HEK293 (cell line): ENCODE results near the gene ALDH3A1.

Experiments used
- CTCF ChIP-seq: fragments of 450-650 bp; formaldehyde crosslinking; IDR thresholded peaks from 2 replicates; pipeline ENCODE4 v1.5.1; 2016; ENCODE audit warnings: missing biosample characterization, missing genetic modification characterization
- GLIS2 ChIP-seq: fragments of 450-650 bp; formaldehyde crosslinking; IDR thresholded peaks from 2 replicates; pipeline ENCODE4 v1.5.1; 2016; ENCODE audit warnings: missing biosample characterization, missing genetic modification characterization
- IKZF3 ChIP-seq: fragments of 450-650 bp; IDR thresholded peaks from 2 replicates; pipeline ENCODE4 v1.5.0; 2018; ENCODE audit warnings: missing biosample characterization, mild to moderate bottlenecking, missing genetic modification characterization, moderate library complexity
- KLF8 ChIP-seq: fragments of 450-650 bp; formaldehyde crosslinking; IDR thresholded peaks from 2 replicates; pipeline ENCODE4 v1.5.1; 2016; ENCODE audit warnings: missing biosample characterization, missing genetic modification characterization
- MEIS1 ChIP-seq: sonication (generic); formaldehyde crosslinking; IDR thresholded peaks from 2 replicates; pipeline ENCODE4 v1.8.1; 2022; ENCODE audit warnings: missing genetic modification reagents, mild to moderate bottlenecking, borderline replicate concordance
- MYNN ChIP-seq: fragments of 450-650 bp; formaldehyde crosslinking; IDR thresholded peaks from 2 replicates; pipeline ENCODE4 v1.5.1; 2016; ENCODE audit warnings: missing biosample characterization, missing genetic modification characterization, borderline replicate concordance
- SP2 ChIP-seq: fragments of 450-650 bp; formaldehyde crosslinking; IDR thresholded peaks from 2 replicates; pipeline ENCODE4 v1.5.1; 2016; ENCODE audit warnings: missing biosample characterization, missing genetic modification characterization
- YY1 ChIP-seq: fragments of 450-650 bp; formaldehyde crosslinking; IDR thresholded peaks from 2 replicates; pipeline ENCODE4 v1.5.1; 2018; ENCODE audit warnings: missing biosample characterization, missing genetic modification characterization
- ZBTB48 ChIP-seq: fragments of 450-650 bp; formaldehyde crosslinking; IDR thresholded peaks from 2 replicates; pipeline ENCODE4 v1.5.1; 2016; ENCODE audit warnings: missing biosample characterization, missing genetic modification characterization
- ZFHX2 ChIP-seq: fragments of 450-650 bp; formaldehyde crosslinking; conservative IDR thresholded peaks from 2 replicates; pipeline ENCODE4 v1.5.1; 2016; ENCODE audit warnings: missing biosample characterization, missing genetic modification characterization
- ZNF10 ChIP-seq: fragments of 450-650 bp; formaldehyde crosslinking; IDR thresholded peaks from 2 replicates; pipeline ENCODE4 v1.5.1; 2017; ENCODE audit warnings: missing biosample characterization, missing genetic modification characterization
- ZNF302 ChIP-seq: fragments of 450-650 bp; formaldehyde crosslinking; IDR thresholded peaks from 2 replicates; pipeline ENCODE4 v1.5.1; 2016; ENCODE audit warnings: missing biosample characterization, missing genetic modification characterization, low read depth
- ZNF311 ChIP-seq: fragments of 450-650 bp; formaldehyde crosslinking; IDR thresholded peaks from 2 replicates; pipeline ENCODE4 v1.5.1; 2017; ENCODE audit warnings: missing biosample characterization, missing genetic modification characterization, borderline replicate concordance
- ZNF404 ChIP-seq: fragments of 450-650 bp; formaldehyde crosslinking; IDR thresholded peaks from 2 replicates; pipeline ENCODE4 v1.5.1; 2017; ENCODE audit warnings: missing biosample characterization, missing genetic modification characterization

- peak; percentile 68 for TF ChIP-seq CTCF (tag by site-specific recombination)
- TF ChIP-seq IKZF3 (tag by site-specific recombination): no peak
- TF ChIP-seq SP2: no peak
- TF ChIP-seq KLF8: no peak
- no peak for TF ChIP-seq ZBTB48 (tag by site-specific recombination)
- no peak for TF ChIP-seq ZNF302
- no peak for TF ChIP-seq ZNF404
- no peak for TF ChIP-seq ZFHX2 (tag by site-specific recombination)
- TF ChIP-seq YY1 (tag by site-specific recombination): no peak
- TF ChIP-seq ZNF311: no peak
- TF ChIP-seq ZNF10 (tag by site-specific recombination): no peak
- no peak for TF ChIP-seq MEIS1 (CRISPR knock-in tag)
- TF ChIP-seq GLIS2 (tag by site-specific recombination): no peak
- no peak for TF ChIP-seq MYNN (tag by site-specific recombination)
Measured at GRCh38 chr17:19753661-19754463, 5.8 kb upstream of the ALDH3A1 start.
